Epithelial cell of prostate (primary cell): Measurements from ENCODE around the gene DNAJB4.
"Not testable (repeated sequence)": the region's sequence is repeated elsewhere in the genome, so short reads cannot be mapped to it uniquely, and the experiment has no call there.

Source experiments
- DNase-seq: peaks from one replicate; pipeline ENCODE4 v3.0.0-alpha.2; 2011; ENCODE audit warnings: low read depth, low spot score
- H3K27ac ChIP-seq: fragments of 450-650 bp; 2 replicates; pipeline ENCODE4 v1.5.1; 2017; ENCODE audit warnings: mild to moderate bottlenecking

Gene DNAJB4

DNA sequence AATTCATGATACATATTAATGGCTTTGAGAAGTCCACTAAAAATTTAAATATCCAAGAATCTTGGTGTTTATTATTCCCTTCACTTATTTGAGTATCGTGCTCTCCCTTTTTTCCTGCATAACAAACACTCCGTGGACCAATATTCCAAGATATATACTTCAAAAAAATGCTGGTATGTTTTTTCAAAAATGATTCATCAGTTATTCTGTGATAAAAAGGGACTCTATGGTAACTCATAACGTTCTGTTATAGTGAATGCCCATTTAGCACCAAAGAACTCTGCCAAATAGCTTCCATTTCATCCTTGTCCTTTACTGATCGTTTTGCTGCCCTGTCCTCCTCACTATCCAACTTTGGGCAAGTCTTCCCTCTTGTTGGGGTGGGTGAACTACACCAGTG is 53.9 kb downstream of the DNAJB4 start:
- no peak overlapping the region for H3K27ac ChIP-seq
- DNase-seq, result no peak

DNA sequence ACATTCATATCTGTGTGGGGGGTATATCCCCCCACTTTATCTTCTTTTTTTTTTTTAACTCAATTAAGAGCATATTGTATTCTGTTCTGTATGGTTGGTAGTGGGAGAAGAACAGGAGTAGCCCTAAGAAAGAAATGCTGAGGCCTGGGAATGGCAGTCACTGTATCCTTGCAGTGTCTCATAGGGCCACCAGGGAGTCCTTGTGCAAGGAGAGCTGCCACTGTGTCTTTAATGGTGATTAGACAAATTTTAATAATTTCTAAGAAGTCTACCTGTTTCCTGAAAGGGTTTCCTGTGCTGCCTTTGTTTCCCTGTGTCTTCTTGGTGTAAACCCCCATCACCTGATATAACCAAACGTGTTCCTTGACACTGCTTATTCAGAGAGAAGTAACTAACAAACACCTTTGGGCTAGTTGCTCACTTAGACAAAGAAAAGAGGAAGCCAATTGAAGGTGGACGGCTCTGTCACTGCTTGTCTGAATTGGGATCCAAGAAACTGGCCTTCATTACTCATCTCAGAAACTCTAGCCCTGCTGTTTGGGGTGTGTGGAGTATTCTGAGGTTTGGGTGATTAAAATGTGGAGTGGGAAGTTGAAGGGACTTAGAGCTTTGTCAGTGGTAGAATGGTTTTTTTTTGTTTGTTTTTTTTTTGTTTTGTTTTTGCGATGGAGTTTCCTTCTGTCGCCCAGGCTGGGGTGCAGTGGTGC is 56.3 kb downstream of the DNAJB4 start:
- H3K27ac ChIP-seq, result peak overlapping the region; percentile 66
- DNase-seq, result peak; percentile 75

GRCh38 chr1:78061825-78062523 is 57.2 kb downstream of the DNAJB4 start:
- H3K27ac ChIP-seq, result peak overlapping the region; percentile 66
- DNase-seq, result peak; percentile 44

- H3K27ac ChIP-seq, result not testable (repeated sequence)
Observed at GRCh38 chr1:78064886-78065285, 60.1 kb downstream of the DNAJB4 start.

More at GRCh38 chr1:78064886-78065285, 60.1 kb downstream of the DNAJB4 start:
- DNase-seq, result not testable (repeated sequence)
